ENCODE data around the gene HBZ. TPM values are rescaled to one million over a fixed set of nuclear protein-coding genes. Genes with fewer than 3 reads are reported as not detected.

HBZ gene
- total and polyA plus RNA-seq, 2 of the 8 experiments (the other 6 are each of a cell fraction or from before 2014, with no cell fraction given) = 0.12 TPM; not detected in 1

DNA sequence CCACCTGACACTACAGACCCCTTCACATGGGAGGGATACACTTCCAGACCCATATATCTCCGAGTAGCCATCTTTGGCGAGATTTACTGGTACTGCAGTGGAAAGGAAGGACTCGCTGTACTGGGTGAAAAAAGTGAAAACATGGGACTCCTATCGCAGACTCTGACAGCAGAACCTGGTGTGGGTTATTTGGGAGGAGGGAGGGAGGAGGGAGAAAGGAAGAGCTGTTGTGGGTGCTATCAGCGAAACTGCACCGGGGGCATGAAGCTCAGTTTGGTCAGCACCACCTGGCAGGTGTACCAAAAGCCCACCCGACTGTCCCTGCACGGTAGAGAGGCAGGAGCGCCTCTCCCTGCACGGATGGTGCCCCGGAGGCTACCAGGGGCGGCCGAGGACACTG, 32.8 kb downstream of the HBZ start:
- no peaks in the 10 kb centered on the region for H3K79me2 ChIP-seq (ENCODE audit: control insufficient read depth in 1 of 2, insufficient read depth in 2 of 2, low read length in 2 of 2)
- peaks cover 9% of the 10 kb centered on the region; the same call in 1 of the 2 replicates for H3K23me2 ChIP-seq (ENCODE audit: low read depth, low read length)
- H3K79me1 ChIP-seq (ENCODE audit: low read depth, low read length) = no peaks in the 10 kb centered on the region; the same call in 1 of the 2 replicates
- no peak overlapping the region for H3K23ac ChIP-seq (ENCODE audit: insufficient read length)
- peaks cover 0 to 5% (median 3%) of the 10 kb centered on the region in 4 experiments; a peak in 4 of 7 replicates for H3K4me1 ChIP-seq (replicated peaks in 1 of 4; ENCODE audit: control insufficient read depth in 3 of 4, insufficient read depth in 4 of 4, low read length in 3 of 4)
- no peak overlapping the region for H2BK5ac ChIP-seq (ENCODE audit: low read depth, low read length)
- FAIRE-seq (no peak), DNase-seq (ENCODE audit: low read depth in 1 of 2, low spot score in 2 of 2) (no peak)
- H4K8ac ChIP-seq (ENCODE audit: extremely low read depth, insufficient read depth, low read length) = no peak overlapping the region
- H3K9ac ChIP-seq (replicated peaks in 1 of 4; ENCODE audit: extremely low read depth in 1 of 4, low read depth in 3 of 4, low read length in 3 of 4) = no peak overlapping the region
- no peak overlapping the region for H3K27ac ChIP-seq (ENCODE audit: low read depth, low read length)
- peaks cover 0 to 3% of the 10 kb centered on the region in 2 experiments; a peak in 1 of 4 replicates for H3K9me3 ChIP-seq (ENCODE audit: insufficient read depth in 2 of 2, low read depth in 1 of 2, low read length in 1 of 2)
- H3K4me2 ChIP-seq (ENCODE audit: insufficient read depth in 1 of 2, low read depth in 2 of 2, low read length in 2 of 2) = no peak overlapping the region
- peaks cover 4 to 10% (median 8%) of the 10 kb centered on the region in 4 experiments; a peak in 6 of 7 replicates for H3K27me3 ChIP-seq (replicated peaks in 1 of 4; ENCODE audit: control insufficient read depth in 3 of 4, extremely low read depth in 1 of 4, insufficient read depth in 3 of 4, low read length in 3 of 4)
- H2BK20ac ChIP-seq (ENCODE audit: low read length) = no peak overlapping the region
- no peak overlapping the region for H2BK12ac ChIP-seq (ENCODE audit: low read depth, low read length)
- no peak overlapping the region for H3K14ac ChIP-seq (ENCODE audit: insufficient read length)
- H3K56ac ChIP-seq (replicated peaks; ENCODE audit: insufficient read length, low read depth, low read length) = no peak overlapping the region
- H4K91ac ChIP-seq (replicated peaks; ENCODE audit: insufficient read length, low read length) = no peak overlapping the region
- H3K4ac ChIP-seq (replicated peaks; ENCODE audit: insufficient read length, low read depth, low read length) = no peak overlapping the region
- POLR2A ChIA-PET (ENCODE audit: partially characterized antibody) = interaction anchor here (1.0 to 1.1 kb wide), 3 partner anchors 15 to 81 kb away, joined by 3 to 4 read pairs (median 4); no protein-coding TSS in a partner anchor
- CTCF ChIA-PET (ENCODE audit: partially characterized antibody) = interaction anchor here (0.9 to 1.2 kb wide), 2 partner anchors 43 to 67 kb away, joined by 3 read pairs; no protein-coding TSS in a partner anchor
- peaks cover 15 to 31% (median 26%) of the 10 kb centered on the region in 4 experiments; a peak in 7 of 8 replicates for H3K36me3 ChIP-seq (ENCODE audit: control insufficient read depth in 2 of 4, insufficient read depth in 4 of 4, low read length in 3 of 4)
- WGBS, 2 experiments (ENCODE audit: extremely low coverage in 1 of 2, insufficient coverage in 1 of 2, insufficient read length in 1 of 2, insufficient replicate concordance in 2 of 2, low coverage in 1 of 2, low lambda C conversion rate in 2 of 2, missing lambda C conversion rate in 1 of 2) = 98% methylated on average over 11 of the region's 13 CpGs; no CpG with 5 or more reads in 1 of the 2 experiments
- H3K4me3 ChIP-seq (ENCODE audit: extremely low read depth in 1 of 4, insufficient read depth in 2 of 4, low read depth in 3 of 4, low read length in 4 of 4) = no peak overlapping the region
- no peak overlapping the region for H2BK120ac ChIP-seq (replicated peaks; ENCODE audit: low read depth, low read length)
- no peak overlapping the region for H4K5ac ChIP-seq (ENCODE audit: insufficient read length, low read depth, low read length)
- TF ChIP-seq, protein P1, sequence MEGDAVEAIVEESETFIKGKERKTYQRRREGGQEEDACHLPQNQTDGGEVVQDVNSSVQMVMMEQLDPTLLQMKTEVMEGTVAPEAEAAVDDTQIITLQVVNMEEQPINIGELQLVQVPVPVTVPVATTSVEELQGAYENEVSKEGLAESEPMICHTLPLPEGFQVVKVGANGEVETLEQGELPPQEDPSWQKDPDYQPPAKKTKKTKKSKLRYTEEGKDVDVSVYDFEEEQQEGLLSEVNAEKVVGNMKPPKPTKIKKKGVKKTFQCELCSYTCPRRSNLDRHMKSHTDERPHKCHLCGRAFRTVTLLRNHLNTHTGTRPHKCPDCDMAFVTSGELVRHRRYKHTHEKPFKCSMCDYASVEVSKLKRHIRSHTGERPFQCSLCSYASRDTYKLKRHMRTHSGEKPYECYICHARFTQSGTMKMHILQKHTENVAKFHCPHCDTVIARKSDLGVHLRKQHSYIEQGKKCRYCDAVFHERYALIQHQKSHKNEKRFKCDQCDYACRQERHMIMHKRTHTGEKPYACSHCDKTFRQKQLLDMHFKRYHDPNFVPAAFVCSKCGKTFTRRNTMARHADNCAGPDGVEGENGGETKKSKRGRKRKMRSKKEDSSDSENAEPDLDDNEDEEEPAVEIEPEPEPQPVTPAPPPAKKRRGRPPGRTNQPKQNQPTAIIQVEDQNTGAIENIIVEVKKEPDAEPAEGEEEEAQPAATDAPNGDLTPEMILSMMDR (IDR thresholded peaks at IDR 0.05; ENCODE audit: control extremely low read depth in 1 of 3, insufficient read depth in 1 of 3, low read depth in 1 of 3, low read length in 3 of 3) = no peak
- H2AK5ac ChIP-seq (ENCODE audit: low read depth, low read length) = no peak overlapping the region
- H2AFZ ChIP-seq (ENCODE audit: low read length) = no peak overlapping the region
- H4K20me1 ChIP-seq (replicated peaks in 1 of 2; ENCODE audit: control insufficient read depth in 1 of 2, insufficient read depth in 2 of 2, low read length in 2 of 2) = peaks cover 7 to 9% of the 10 kb centered on the region in 2 experiments
- no peak overlapping the region for H2BK15ac ChIP-seq (ENCODE audit: low read length)
- H3K18ac ChIP-seq (ENCODE audit: extremely low read depth, low read length) = no peak overlapping the region
